GM23338 (cell line): ENCODE data around the gene AKIP1. TPM values are rescaled to one million over a fixed set of nuclear protein-coding genes. Genes with fewer than 3 reads are reported as not detected.

ENCODE experiments used
- ATAC-seq: fragments of 200-7000 bp; cut with Tn5 transposase; 3 replicates; pipeline ENCODE4 v1.9.1; 2020
- DNase-seq: peaks from one replicate; pipeline ENCODE4 v3.0.0-alpha.2; 2015; ENCODE audit warnings: low spot score
- H2AFZ ChIP-seq: fragments of 200-600 bp; sonication (generic); 2 replicates; pipeline ENCODE4 v1.8.0; 2016; ENCODE audit warnings: antibody characterized with exemption, mild to moderate bottlenecking, moderate library complexity
- H3F3A ChIP-seq: fragments of 200-600 bp; sonication (generic); replicated peaks from 2 replicates; pipeline ENCODE4 v1.8.0; 2017; ENCODE audit warnings: antibody characterized with exemption, mixed run types, low read depth
- H3K27ac ChIP-seq: fragments of 200-600 bp; sonication (generic); 2 replicates; pipeline ENCODE4 v1.6.1; 2016; ENCODE audit warnings: low read depth
- H3K27me3 ChIP-seq: fragments of 200-600 bp; sonication (generic); 2 replicates; pipeline ENCODE4 v1.8.0; 2016; ENCODE audit warnings: mild to moderate bottlenecking, mixed run types, moderate library complexity; ENCODE audit not compliant: insufficient read depth
- H3K36me3 ChIP-seq: fragments of 200-600 bp; sonication (generic); 2 replicates; pipeline ENCODE4 v1.8.0; 2016; ENCODE audit warnings: mild to moderate bottlenecking; ENCODE audit not compliant: insufficient read depth
- H3K4me1 ChIP-seq: fragments of 200-600 bp; sonication (generic); 2 replicates; pipeline ENCODE4 v1.8.0; 2016; ENCODE audit warnings: mild to moderate bottlenecking, moderate library complexity; ENCODE audit not compliant: insufficient read depth
- H3K4me2 ChIP-seq: fragments of 200-600 bp; sonication (generic); 2 replicates; pipeline ENCODE4 v1.7.1; 2017; ENCODE audit warnings: mixed run types
- H3K4me3 ChIP-seq: fragments of 200-600 bp; sonication (generic); 2 replicates; pipeline ENCODE4 v1.6.1; 2016; ENCODE audit warnings: mixed run types
- H3K79me2 ChIP-seq: fragments of 200-600 bp; sonication (generic); replicated peaks from 2 replicates; pipeline ENCODE4 v1.8.0; 2017; ENCODE audit warnings: mild to moderate bottlenecking; ENCODE audit not compliant: insufficient read depth
- H3K9me2 ChIP-seq: fragments of 200-600 bp; sonication (generic); 2 replicates; pipeline ENCODE4 v1.8.0; 2017; ENCODE audit not compliant: insufficient read depth
- H4K20me1 ChIP-seq: fragments of 200-600 bp; sonication (generic); replicated peaks from 2 replicates; pipeline ENCODE4 v1.8.0; 2017; ENCODE audit warnings: mild to moderate bottlenecking; ENCODE audit not compliant: insufficient read depth
- H3K27ac Mint-ChIP-seq: 2 replicates; pipeline ENCODE4 v1.8.0; 2020; ENCODE audit warnings: inconsistent platforms, mild to moderate bottlenecking, moderate library complexity, mixed read lengths
- H3K27me3 Mint-ChIP-seq: 3 replicates; pipeline ENCODE4 v1.8.0; 2022; ENCODE audit warnings: low read depth, mild to moderate bottlenecking, moderate library complexity, mixed read lengths, inconsistent platforms; ENCODE audit not compliant: insufficient read depth, poor library complexity
- H3K36me3 Mint-ChIP-seq: 3 replicates; pipeline ENCODE4 v1.8.0; 2021; ENCODE audit warnings: low read depth, mild to moderate bottlenecking, inconsistent platforms, moderate library complexity, mixed read lengths
- H3K4me1 Mint-ChIP-seq: 3 replicates; pipeline ENCODE4 v1.8.0; 2020; ENCODE audit warnings: mild to moderate bottlenecking, inconsistent platforms, mixed read lengths
- H3K4me3 Mint-ChIP-seq: 3 replicates; pipeline ENCODE4 v1.8.0; 2021; ENCODE audit warnings: moderate library complexity, mild to moderate bottlenecking, inconsistent platforms, mixed read lengths
- H3K9me3 Mint-ChIP-seq: 3 replicates; pipeline ENCODE4 v1.8.0; 2020; ENCODE audit warnings: moderate library complexity, mild to moderate bottlenecking, inconsistent platforms, mixed read lengths
- CREB1 ChIP-seq: fragments of 250-450 bp; sonication (Bioruptor Pico); IDR thresholded peaks from 2 replicates; pipeline ENCODE4 v1.5.0; 2020; ENCODE audit warnings: low read depth, mild to moderate bottlenecking, moderate library complexity
- CTCF ChIP-seq, 2 experiments: fragments of 200-600 bp in 1 of 2; sonication (generic) in 1 of 2; conservative IDR thresholded peaks; 2 replicates each; pipeline versions ENCODE4 v1.5.1 to v1.6.1; 2016 to 2017; ENCODE audit warnings: antibody characterized with exemption in 2 of 2, low read depth in 2 of 2, mild to moderate bottlenecking in 2 of 2, moderate library complexity in 1 of 2
- EZH2 ChIP-seq: fragments of 200-600 bp; sonication (generic); IDR thresholded peaks from one replicate; pipeline ENCODE4 v1.8.0; 2017; ENCODE audit warnings: antibody characterized with exemption, mild to moderate bottlenecking, low read depth; ENCODE audit not compliant: unreplicated experiment
- EZH2phosphoT487 ChIP-seq: fragments of 200-600 bp; sonication (generic); IDR thresholded peaks from one replicate; pipeline ENCODE4 v1.8.1; 2018; ENCODE audit warnings: antibody characterized with exemption; ENCODE audit not compliant: unreplicated experiment
- JUNB ChIP-seq: IDR thresholded peaks from one replicate; pipeline ENCODE4 v1.6.1; 2016; ENCODE audit warnings: antibody characterized with exemption; ENCODE audit not compliant: unreplicated experiment
- NANOG ChIP-seq: IDR thresholded peaks from 2 replicates; pipeline ENCODE4 v1.6.1; 2016; ENCODE audit warnings: antibody characterized with exemption, borderline replicate concordance
- POLR2AphosphoS5 ChIP-seq: IDR thresholded peaks from 2 replicates; pipeline ENCODE4 v1.6.1; 2016; ENCODE audit warnings: antibody characterized with exemption, low read depth
- REST ChIP-seq: IDR thresholded peaks from one replicate; pipeline ENCODE4 v1.6.1; 2018; ENCODE audit warnings: antibody characterized with exemption; ENCODE audit not compliant: unreplicated experiment
- STAT1 ChIP-seq: IDR thresholded peaks from one replicate; pipeline ENCODE4 v1.6.1; 2016; ENCODE audit warnings: antibody characterized with exemption; ENCODE audit not compliant: unreplicated experiment
- ZNF114 ChIP-seq: fragments of 250-450 bp; sonication (Bioruptor Pico); IDR thresholded peaks from 2 replicates; pipeline ENCODE4 v1.5.0; 2020; ENCODE audit warnings: mild to moderate bottlenecking, moderate library complexity
- ZNF331 ChIP-seq: fragments of 250-450 bp; sonication (Bioruptor Pico); IDR thresholded peaks from 2 replicates; pipeline ENCODE4 v1.5.0; 2020; ENCODE audit warnings: low read depth, mild to moderate bottlenecking, moderate library complexity
- polyA plus RNA-seq: library from polyadenylated mRNA; unstranded; fragments of >200 nt; fragmentation: Nextera tagmentation; extraction: Ambion mirVana; gene quantifications from 2 replicates; pipeline ENCODE4 v1.2.1, GENCODE V29; 2016
- total RNA-seq: library from RNA; depleted of rRNA; stranded (reverse); fragments of >200 nt; shearing (Covaris generic); gene quantifications from 2 replicates; pipeline ENCODE4 v1.2.3, GENCODE V29; 2014

AKIP1 gene
- total and polyA plus RNA-seq, 2 experiments from 2014 or later: 11.1 to 14.0 TPM

DNA sequence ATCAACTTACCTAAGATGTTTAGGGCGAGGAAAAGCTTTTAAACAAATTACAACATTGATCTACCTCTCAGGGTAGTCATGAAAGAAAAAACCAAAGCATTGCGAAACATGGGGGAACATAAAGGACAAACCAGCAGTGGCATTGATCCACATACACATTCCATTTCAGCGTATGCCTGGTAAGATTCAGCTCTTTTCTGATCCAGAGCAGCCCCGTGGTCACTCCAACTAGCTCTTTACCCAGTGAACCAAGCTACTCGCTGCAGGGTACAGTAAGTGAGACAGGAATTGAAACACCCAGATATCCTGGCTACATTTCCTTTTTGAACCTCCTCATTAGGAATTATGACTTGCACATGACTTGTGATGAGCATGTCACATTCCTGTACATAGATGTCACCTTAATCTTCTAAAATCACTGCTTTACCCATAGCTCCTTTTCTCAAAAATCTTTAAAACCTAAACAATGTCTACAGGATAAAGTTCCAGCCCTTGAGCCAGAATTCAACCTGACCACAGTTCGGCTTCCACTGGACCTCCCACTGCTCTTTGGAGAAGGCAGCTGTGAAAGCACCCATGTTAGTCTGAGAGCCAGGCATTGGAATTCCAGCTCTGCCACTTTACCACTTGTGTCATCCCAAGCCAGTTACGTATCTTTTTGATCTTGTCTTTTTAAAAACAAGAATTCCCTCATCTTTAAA lies 42.9 kb upstream of the AKIP1 start:
- H3K27me3 Mint-ChIP-seq: peaks cover 14% of the 10 kb centered on the region
- H3K27ac ChIP-seq: no peak overlapping the region

More for the DNA sequence above, 42.9 kb upstream of the AKIP1 start:
- H3K4me1 Mint-ChIP-seq: peaks cover 30% of the 10 kb centered on the region
- no peaks in the 10 kb centered on the region for H3K36me3 Mint-ChIP-seq
- no peak for TF ChIP-seq CTCF (conservative IDR thresholded peaks at IDR 0.05; ENCODE audit: low read depth in 2 of 2)
- TF ChIP-seq ZNF331 (CRISPR knock-in tag): no peak
- TF ChIP-seq NANOG: no peak
- TF ChIP-seq STAT1: no peak
- TF ChIP-seq CREB1 (CRISPR knock-in tag): no peak
- no peak for TF ChIP-seq JUNB
- no peak for TF ChIP-seq ZNF114
- no peak for TF ChIP-seq EZH2phosphoT487
- TF ChIP-seq EZH2: no peak
- no peak for TF ChIP-seq REST
- TF ChIP-seq POLR2AphosphoS5: no peak
- H3F3A ChIP-seq: peaks cover 6% of the 10 kb centered on the region; the same call in 1 of the 2 replicates
- DNase-seq (no peak), ATAC-seq (no peak)
- H3K4me3 ChIP-seq: no peak overlapping the region
- H3K9me3 Mint-ChIP-seq: no peaks in the 10 kb centered on the region
- no peak overlapping the region for H3K4me3 Mint-ChIP-seq
- H3K36me3 ChIP-seq: no peaks in the 10 kb centered on the region
- no peaks in the 10 kb centered on the region for H3K9me2 ChIP-seq
- no peak overlapping the region for H3K27ac Mint-ChIP-seq
- H3K4me1 ChIP-seq: peaks cover 16% of the 10 kb centered on the region
- peaks cover 4% of the 10 kb centered on the region; the same call in 1 of the 2 replicates for H3K79me2 ChIP-seq
- no peaks in the 10 kb centered on the region for H4K20me1 ChIP-seq
- 0 out of 2 replicates have a peak, but pooled peaks cover 5% of the 10 kb centered on the region for H3K27me3 ChIP-seq
- H3K4me2 ChIP-seq: no peak overlapping the region
- H2AFZ ChIP-seq: no peak overlapping the region
